ENCODE data around the gene ARSH. TPM values are rescaled to one million over a fixed set of nuclear protein-coding genes. Genes with fewer than 3 reads are reported as not detected.
A peak's percentile ranks its signal among the peaks of the same experiment; 100 is the strongest.

The ARSH gene
- total RNA-seq, 2 donors from 2014 or later: not detected

DNA sequence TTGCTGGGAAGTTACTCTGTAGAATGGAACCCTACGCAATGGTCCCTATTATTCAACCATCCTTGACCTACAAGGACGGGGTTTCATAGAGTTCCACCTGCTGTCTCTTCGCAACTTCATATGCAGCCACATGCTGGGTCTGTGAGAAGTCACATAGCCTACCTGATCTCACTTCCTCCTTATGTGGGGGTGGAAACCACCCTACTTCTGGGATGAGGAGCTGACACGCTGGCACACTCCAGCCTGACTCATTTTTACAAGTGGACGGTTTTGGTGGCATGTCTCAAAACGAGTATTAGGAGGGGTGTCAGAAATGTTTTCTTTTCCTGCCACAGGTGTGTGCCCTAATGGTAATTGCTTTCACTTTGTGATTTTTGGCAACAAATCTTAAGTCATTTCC is 40.4 kb upstream of the ARSH start:
- WGBS: 94% methylated on average over 5 of the region's 6 CpGs
- no peak for DNase-seq (ENCODE audit: low spot score)
- intact Hi-C loops (cut with DNase I): no loop called here
- no peaks in the 10 kb centered on the region for H3K27me3 ChIP-seq (replicated peaks; ENCODE audit: insufficient read depth)
- H3K27ac ChIP-seq: no peak overlapping the region
- no peaks in the 10 kb centered on the region for H3K36me3 ChIP-seq
- H3K9me3 ChIP-seq: no peaks in the 10 kb centered on the region
- H3K4me1 ChIP-seq (replicated peaks): no peaks in the 10 kb centered on the region
- TF ChIP-seq POLR2AphosphoS5 (IDR thresholded peaks at IDR 0.05) (no peak), POLR2A (IDR thresholded peaks at IDR 0.05) (no peak)
- TF ChIP-seq, protein P1, sequence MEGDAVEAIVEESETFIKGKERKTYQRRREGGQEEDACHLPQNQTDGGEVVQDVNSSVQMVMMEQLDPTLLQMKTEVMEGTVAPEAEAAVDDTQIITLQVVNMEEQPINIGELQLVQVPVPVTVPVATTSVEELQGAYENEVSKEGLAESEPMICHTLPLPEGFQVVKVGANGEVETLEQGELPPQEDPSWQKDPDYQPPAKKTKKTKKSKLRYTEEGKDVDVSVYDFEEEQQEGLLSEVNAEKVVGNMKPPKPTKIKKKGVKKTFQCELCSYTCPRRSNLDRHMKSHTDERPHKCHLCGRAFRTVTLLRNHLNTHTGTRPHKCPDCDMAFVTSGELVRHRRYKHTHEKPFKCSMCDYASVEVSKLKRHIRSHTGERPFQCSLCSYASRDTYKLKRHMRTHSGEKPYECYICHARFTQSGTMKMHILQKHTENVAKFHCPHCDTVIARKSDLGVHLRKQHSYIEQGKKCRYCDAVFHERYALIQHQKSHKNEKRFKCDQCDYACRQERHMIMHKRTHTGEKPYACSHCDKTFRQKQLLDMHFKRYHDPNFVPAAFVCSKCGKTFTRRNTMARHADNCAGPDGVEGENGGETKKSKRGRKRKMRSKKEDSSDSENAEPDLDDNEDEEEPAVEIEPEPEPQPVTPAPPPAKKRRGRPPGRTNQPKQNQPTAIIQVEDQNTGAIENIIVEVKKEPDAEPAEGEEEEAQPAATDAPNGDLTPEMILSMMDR (IDR thresholded peaks at IDR 0.05): no peak
- H3K4me3 ChIP-seq: no peak overlapping the region

DNA sequence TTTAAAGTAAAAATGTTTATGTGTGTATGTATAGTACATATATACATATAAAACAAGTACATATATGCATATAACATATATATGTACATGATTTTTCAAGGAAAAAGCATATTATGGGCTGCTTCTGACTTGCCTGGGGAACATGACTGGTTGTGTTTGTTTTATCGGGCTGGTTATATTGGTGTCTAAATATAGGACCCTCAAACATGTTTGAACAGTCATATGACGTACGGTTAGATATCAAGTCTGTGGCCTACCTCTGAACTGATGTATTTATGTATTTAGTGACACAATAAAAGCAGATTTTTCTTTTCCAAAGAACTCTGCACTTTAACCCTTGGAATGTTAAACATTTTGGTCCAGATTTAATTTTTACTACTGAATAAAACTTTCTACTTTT is 39.3 kb upstream of the ARSH start:
- H3K4me1 ChIP-seq (replicated peaks): no peaks in the 10 kb centered on the region
- H3K4me3 ChIP-seq: no peak overlapping the region
- WGBS: 48% methylated on average over 3 of the region's 3 CpGs
- H3K9me3 ChIP-seq: no peaks in the 10 kb centered on the region
- no peaks in the 10 kb centered on the region for H3K36me3 ChIP-seq
- TF ChIP-seq POLR2A (IDR thresholded peaks at IDR 0.05) (no peak), POLR2AphosphoS5 (IDR thresholded peaks at IDR 0.05) (no peak)
- TF ChIP-seq, protein P1 (IDR thresholded peaks at IDR 0.05): no peak
- H3K27ac ChIP-seq: no peak overlapping the region
- intact Hi-C loops (cut with DNase I): no loop called here
- DNase-seq (ENCODE audit: low spot score): no peak
- no peaks in the 10 kb centered on the region for H3K27me3 ChIP-seq (replicated peaks; ENCODE audit: insufficient read depth)

- intact Hi-C loops (cut with DNase I): no loop called here
- H3K4me1 ChIP-seq (replicated peaks): no peaks in the 10 kb centered on the region
- no peak overlapping the region for H3K4me3 ChIP-seq
- H3K36me3 ChIP-seq: no peaks in the 10 kb centered on the region
- DNase-seq (ENCODE audit: low spot score): no peak
- no peak overlapping the region for H3K27ac ChIP-seq
- H3K27me3 ChIP-seq (replicated peaks; ENCODE audit: insufficient read depth): no peaks in the 10 kb centered on the region
- no peaks in the 10 kb centered on the region for H3K9me3 ChIP-seq
- WGBS: 36% methylated on average over 14 of the region's 14 CpGs
- no peak for TF ChIP-seq POLR2AphosphoS5 (IDR thresholded peaks at IDR 0.05)
- TF ChIP-seq, protein P1 (IDR thresholded peaks at IDR 0.05): no peak
- no peak for TF ChIP-seq POLR2A (IDR thresholded peaks at IDR 0.05)
Measured at GRCh38 chrX:2967584-2967983, 38.8 kb upstream of the ARSH start.

- Histone ChIP-seq H3K27ac (no peak overlapping the region), H3K36me3 (no peaks in the 10 kb centered on the region), H3K9me3 (no peaks in the 10 kb centered on the region), H3K4me1 (replicated peaks) (no peaks in the 10 kb centered on the region), H3K4me3 (no peak overlapping the region), H3K27me3 (replicated peaks; ENCODE audit: insufficient read depth) (no peaks in the 10 kb centered on the region)
- no peak for TF ChIP-seq POLR2AphosphoS5 (IDR thresholded peaks at IDR 0.05)
- no peak for TF ChIP-seq POLR2A (IDR thresholded peaks at IDR 0.05)
- TF ChIP-seq, protein P1 (IDR thresholded peaks at IDR 0.05): no peak
- DNase-seq (ENCODE audit: low spot score): peak; percentile 25
- intact Hi-C loops (cut with DNase I): no loop called here
- 43% methylated on average over 27 of the region's 27 CpGs for WGBS
Measured at GRCh38 chrX:2967998-2968909, 38.1 kb upstream of the ARSH start.

- intact Hi-C loops (cut with DNase I): no loop called here
- no peak for DNase-seq (ENCODE audit: low spot score)
- WGBS: 69% methylated on average over 5 of the region's 6 CpGs
- TF ChIP-seq POLR2A (IDR thresholded peaks at IDR 0.05) (no peak), POLR2AphosphoS5 (IDR thresholded peaks at IDR 0.05) (no peak)
- TF ChIP-seq, protein P1 (IDR thresholded peaks at IDR 0.05): no peak
- no peaks in the 10 kb centered on the region for H3K36me3 ChIP-seq
- no peaks in the 10 kb centered on the region for H3K9me3 ChIP-seq
- no peak overlapping the region for H3K4me3 ChIP-seq
- no peak overlapping the region for H3K27ac ChIP-seq
- H3K4me1 ChIP-seq (replicated peaks): no peaks in the 10 kb centered on the region
- no peaks in the 10 kb centered on the region for H3K27me3 ChIP-seq (replicated peaks; ENCODE audit: insufficient read depth)
Measured at GRCh38 chrX:2969021-2969420, 37.3 kb upstream of the ARSH start.
